H7 (cell line): ENCODE results near the gene PRKAG2. TPM values are rescaled to one million over a fixed set of nuclear protein-coding genes. Genes with fewer than 3 reads are reported as not detected.
"Not testable (repeated sequence)": the region's sequence is repeated elsewhere in the genome, so short reads cannot be mapped to it uniquely, and the experiment has no call there.

Experiments
- DNase-seq: peaks from one replicate; pipeline ENCODE4 v3.0.0; 2012
- H3K27me3 ChIP-seq: 2 replicates; pipeline ENCODE4 v1.6.0; 2011; ENCODE audit warnings: mild to moderate bottlenecking, low read length; ENCODE audit not compliant: control insufficient read depth, insufficient read depth
- H3K36me3 ChIP-seq: replicated peaks from 2 replicates; pipeline ENCODE4 v1.5.1; 2011; ENCODE audit warnings: low read length; ENCODE audit not compliant: control insufficient read depth, insufficient read depth
- H3K4me3 ChIP-seq: 2 replicates; pipeline ENCODE4 v1.5.1; 2011; ENCODE audit warnings: low read depth, mild to moderate bottlenecking, control low read depth, low read length, moderate library complexity; ENCODE audit not compliant: insufficient read depth
- total RNA-seq: library from RNA; depleted of rRNA; stranded (reverse); fragments of >200 nt; shearing (Covaris generic); gene quantifications from 2 replicates; pipeline ENCODE4 v1.2.3, GENCODE V29; 2014

The PRKAG2 gene
- total RNA-seq, 1 experiment from 2014 or later, result 6.0 TPM

DNA sequence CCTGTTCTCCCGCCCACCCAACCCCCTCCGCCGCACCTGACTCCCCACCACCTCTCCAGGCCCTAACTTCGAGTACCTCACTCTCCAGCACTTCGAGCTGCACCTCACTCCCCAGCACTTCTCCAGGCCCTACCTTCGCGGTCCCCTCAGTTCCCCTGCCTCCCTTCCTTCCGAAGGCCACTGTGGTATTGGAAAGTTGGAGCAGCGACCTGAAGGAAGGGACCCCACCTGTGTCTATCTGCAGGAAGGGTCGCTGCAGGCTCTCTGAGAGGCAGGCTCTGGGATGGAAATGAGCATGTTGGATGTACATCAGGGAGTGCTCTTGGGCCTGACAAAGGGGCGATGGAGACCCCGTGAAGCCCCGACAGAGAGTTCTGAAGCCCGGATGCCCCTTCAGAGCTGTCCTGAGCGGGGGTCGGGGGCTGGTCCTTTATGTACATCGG, 122.2 kb downstream of the PRKAG2 start:
- Histone ChIP-seq H3K4me3 (no peak overlapping the region), H3K27me3 (no peaks in the 10 kb centered on the region), H3K36me3 (no peaks in the 10 kb centered on the region)
- DNase-seq, result no peak

DNA sequence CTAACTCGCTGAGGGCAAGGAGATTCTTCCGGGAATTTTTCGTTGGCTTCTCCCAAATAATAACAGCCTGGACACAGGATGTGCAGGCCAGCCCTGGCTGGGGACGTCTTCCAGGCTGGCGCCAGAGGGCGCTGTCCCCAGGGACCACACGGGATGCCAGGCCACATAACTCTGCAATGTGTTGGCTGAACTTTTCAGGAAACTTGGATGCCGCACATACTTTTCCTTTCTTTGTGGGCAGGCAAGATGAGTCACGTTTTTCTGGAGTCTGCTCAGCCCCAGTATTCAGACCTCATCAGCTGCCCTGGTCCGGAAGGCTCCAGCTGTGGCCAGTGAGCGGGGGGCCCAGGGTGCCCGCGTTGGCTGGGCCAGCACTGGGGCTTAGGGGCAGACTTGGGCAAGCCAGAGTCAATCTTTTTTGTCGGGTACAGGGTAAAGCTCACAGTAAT, 122.7 kb downstream of the PRKAG2 start:
- H3K36me3 ChIP-seq, result no peaks in the 10 kb centered on the region
- peak; percentile 96 for DNase-seq
- no peaks in the 10 kb centered on the region for H3K27me3 ChIP-seq
- no peak overlapping the region for H3K4me3 ChIP-seq

DNA sequence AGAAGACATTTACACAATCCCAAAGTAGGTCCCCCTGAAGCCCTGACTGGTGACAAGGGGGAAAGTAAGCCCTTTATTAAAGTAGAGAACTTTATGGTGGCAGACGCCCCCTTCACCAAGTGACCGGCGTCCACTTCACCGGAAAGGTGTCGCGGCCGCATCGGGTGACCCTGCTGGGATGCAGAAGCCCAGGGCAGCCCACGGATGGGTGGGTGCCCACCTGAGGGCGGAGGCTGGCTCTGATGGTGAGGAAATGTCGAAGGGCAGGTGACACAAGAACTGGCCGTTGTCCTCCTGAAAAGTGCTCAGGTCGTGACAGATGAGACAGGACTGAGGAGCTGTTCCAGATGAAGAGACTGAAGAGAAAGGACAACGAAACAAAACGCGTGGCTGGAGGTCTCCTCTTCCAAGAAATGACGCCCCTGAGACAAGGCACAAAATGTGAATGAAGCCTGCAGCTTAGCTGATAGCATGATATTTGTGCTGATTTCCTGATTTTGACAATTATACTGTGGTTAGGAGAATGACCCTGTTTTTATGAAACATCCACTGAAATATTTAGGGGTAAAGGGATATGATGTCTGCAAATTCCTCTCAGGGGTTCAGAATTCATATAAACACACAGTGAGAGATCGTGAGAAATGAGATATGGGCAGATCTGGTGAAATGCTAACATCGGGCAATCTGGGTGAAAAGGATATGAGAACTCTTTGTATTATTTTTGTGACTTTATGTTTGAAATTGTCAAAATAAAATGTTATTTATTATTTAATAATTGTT, 123.9 kb downstream of the PRKAG2 start:
- Histone ChIP-seq H3K4me3 (no peak overlapping the region), H3K27me3 (no peaks in the 10 kb centered on the region), H3K36me3 (no peaks in the 10 kb centered on the region)
- no peak for DNase-seq

DNA sequence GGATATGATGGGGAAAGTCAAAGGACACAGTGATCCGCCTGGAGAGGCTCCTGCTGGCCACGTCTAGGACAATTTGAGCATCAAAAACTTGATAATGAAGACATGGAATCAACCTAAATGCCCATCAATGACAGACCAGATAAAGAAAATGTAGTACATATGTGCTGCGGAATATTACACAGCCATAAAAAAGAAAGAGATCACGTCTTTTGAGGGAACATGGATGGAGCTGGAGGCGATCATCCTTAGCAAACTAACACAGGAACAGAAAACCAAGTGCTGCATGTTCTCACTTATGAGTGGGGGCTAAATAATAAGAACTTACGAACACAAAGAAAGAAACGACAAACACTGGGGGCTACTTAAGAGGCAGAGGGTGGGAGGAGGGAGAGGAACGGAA, 124.9 kb downstream of the PRKAG2 start:
- Histone ChIP-seq H3K4me3 (no peak overlapping the region), H3K36me3 (no peaks in the 10 kb centered on the region), H3K27me3 (no peaks in the 10 kb centered on the region)
- DNase-seq, result no peak

DNA sequence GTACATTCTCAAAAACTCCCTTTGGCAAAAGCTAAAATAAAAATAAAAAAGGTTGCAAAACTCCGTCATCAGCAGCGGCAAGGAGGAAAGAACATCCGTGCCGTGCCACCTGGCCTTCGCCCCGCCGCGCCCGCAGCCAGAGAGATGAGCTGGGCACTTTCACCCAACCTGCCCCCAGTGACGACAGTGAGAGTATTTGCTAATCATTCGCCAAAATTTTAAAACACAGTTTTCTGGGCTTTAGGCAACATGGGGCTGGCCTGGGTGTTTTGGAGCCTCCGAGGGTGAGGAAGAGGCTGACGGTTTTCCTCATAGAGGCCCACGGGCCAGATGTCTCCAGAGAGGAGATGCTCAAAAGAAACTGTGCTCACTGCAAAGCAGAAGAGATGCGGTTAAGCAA, 128.2 kb downstream of the PRKAG2 start:
- Histone ChIP-seq H3K4me3 (no peak overlapping the region), H3K27me3 (no peaks in the 10 kb centered on the region), H3K36me3 (no peaks in the 10 kb centered on the region)
- no peak for DNase-seq

DNA sequence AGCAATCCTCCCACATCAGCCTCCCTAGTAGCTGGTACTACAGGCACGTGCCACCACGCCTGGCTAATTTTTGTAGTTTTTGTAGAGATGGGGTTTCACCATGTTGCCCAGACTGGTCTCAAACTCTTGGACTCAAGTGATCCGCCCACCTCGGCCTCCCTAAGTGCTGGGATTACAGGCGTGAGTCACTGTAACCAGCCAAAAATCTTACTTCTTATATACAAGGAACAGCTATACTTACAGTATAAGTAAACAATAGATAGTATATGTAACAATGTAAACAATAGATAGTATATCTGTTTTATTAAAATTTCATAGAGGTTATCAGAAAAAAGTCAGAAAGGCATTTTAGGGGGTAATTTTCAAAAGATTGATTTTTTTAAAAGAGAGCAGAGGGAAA, 128.9 kb downstream of the PRKAG2 start:
- not testable (repeated sequence) for DNase-seq, H3K4me3 ChIP-seq, H3K27me3 ChIP-seq, H3K36me3 ChIP-seq

DNA sequence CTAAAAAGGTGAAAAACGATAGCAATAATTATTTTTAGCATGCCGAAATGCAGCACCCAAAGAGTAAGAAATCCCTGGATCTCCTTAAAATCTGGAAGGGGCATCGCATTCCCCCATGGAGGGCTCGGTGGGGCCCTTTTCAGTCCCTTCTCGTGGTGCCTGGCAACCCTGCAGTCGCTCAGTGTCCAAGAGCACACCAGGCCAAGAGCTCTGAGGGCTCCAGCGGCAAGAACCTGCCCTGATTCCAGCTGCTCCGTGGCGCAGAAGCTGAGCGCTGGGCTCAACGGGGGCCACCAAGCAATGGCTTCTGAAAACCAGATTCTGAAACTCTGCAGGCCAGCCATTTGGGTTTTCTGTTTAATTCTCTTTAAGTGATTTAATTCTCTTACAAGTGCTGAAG, 131.2 kb downstream of the PRKAG2 start:
- Histone ChIP-seq H3K27me3 (no peaks in the 10 kb centered on the region), H3K4me3 (no peak overlapping the region), H3K36me3 (no peaks in the 10 kb centered on the region)
- peak; percentile 41 for DNase-seq

DNA sequence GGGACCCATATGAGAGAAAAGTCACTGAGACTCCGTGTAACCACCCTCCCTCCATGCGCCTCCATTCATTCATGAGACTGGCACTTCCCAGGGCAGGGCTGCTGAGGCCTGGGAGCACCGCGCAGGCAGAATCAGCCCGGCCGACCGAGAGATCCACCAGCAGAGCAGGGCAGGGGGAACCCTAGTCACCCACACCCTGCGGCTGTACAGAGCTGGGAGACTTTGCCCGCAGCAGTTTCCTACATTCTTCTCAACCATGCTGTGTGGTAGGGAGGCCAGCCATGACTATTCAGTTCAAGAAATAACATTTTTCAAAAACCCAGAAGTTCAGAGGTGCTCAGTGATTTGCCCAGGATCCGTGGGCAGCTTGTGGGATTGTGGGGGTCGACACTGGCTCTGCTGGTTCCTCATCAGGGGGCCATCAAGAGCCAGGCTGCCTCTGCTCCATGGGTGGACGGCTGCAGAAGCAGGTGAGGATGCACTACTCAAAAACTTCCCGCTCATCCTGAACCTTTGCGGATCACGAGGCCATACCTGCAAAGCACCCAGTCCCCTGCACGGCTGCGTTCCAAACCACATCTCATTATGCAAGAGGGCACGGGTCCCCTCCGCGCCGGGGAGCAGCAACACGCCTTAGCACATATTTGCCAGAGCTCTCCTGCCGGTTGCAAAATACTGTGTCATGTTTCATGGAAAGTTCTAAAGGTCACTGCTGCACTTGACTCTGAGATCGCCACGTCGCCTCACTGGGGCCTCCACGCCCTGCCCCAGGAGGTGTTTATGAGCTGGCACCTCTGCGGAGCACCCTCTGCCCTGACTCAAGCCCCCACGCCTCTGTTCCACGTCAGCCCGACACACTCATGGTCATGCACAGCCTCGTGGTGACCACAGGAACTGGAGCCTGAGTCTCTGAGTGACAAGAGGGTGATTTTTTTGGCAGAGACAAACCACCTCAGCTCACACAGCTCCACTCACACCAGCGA, 132.0 kb downstream of the PRKAG2 start:
- peak; percentile 48 for DNase-seq
- no peak overlapping the region for H3K4me3 ChIP-seq
- H3K36me3 ChIP-seq, result no peaks in the 10 kb centered on the region
- H3K27me3 ChIP-seq, result no peaks in the 10 kb centered on the region

DNA sequence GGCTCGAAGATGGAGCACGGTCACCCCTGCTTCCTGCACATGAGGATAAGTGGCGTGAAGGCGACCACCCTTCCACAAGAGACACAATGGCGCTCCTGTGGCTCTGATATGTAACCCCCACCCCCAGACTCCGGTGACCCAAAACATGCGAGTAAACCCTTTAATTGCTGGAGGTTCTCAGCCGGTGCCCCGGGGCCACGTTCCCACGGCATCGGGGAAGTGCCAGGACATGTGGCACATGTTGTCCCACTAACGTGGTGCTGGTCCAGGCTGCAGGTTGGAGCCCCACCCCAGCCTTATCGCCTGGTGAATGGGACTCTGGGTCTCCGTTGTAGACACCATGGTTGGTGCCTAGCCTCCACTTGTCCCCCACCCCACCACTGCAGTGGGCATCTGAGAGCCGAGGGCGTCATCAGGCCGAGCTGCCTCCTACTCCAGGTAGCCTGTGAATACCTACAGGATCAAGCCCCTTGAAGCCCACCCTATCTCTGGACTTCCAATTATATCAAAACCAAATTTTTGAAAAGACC, 132.8 kb downstream of the PRKAG2 start:
- no peak for DNase-seq
- Histone ChIP-seq H3K36me3 (no peaks in the 10 kb centered on the region), H3K4me3 (no peak overlapping the region), H3K27me3 (no peaks in the 10 kb centered on the region)

DNA sequence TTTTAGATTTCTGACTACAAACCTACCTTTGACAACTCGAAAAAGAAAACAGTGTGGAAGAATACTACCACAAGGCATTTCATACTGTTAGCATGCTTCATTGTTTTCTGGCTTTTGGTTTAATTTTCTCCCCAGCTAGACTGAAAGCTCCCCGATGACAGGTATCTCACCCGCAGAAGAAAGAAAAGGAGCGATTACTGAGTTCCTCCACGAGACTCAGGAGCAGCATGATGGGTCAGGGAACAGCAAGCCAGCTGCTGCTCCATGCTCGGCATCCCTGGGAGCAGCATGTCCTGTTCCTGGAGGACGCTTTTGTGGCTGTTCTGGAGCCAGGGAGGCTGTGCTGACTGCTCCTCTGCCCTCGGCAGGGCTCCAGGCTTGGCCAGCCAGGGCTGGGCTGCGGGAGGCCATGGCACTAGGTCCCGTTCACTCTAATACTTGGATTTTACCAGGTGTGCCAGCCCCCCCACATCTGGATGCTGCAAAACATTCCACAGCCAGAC, 133.4 kb downstream of the PRKAG2 start:
- no peaks in the 10 kb centered on the region for H3K36me3 ChIP-seq
- no peak overlapping the region for H3K4me3 ChIP-seq
- H3K27me3 ChIP-seq, result no peaks in the 10 kb centered on the region
- peak; percentile 40 for DNase-seq

DNA sequence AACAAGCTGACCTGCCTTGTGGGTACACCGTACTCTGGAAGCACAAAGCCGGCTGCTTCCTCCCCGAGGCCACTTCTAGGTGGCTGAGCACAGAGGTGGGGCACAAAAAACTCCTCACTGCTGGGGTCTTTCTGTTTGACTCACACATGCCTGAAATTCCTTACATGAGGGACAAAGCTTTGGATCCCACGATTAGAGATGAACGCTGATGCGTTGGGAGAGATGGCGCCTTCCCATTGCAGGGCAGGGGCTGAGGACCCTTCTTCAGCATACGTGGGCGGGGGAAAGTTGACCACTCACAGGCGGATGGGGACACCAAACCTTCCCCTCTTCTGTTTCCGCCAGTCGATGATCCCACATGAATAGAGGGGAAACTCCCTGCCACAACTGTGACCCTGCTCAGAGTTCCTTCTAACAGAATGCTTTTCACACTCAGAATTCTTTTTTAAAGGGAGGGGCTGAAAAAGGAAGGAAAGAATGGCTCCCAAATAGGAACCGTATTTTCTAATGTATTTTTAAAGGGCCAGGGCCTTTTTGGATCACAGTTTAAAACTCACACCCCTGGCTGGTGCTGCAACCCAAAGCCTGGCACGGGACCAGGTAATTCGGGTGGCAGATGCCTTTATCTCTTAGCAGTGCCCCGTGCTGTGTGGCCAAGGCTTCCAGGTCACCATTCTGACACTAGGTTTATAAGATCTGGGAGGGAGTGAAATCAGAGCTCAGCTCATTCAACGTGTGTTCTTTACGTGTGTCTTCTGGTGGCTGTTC, 134.0 kb downstream of the PRKAG2 start:
- Histone ChIP-seq H3K4me3 (no peak overlapping the region), H3K27me3 (no peaks in the 10 kb centered on the region), H3K36me3 (no peaks in the 10 kb centered on the region)
- peak; percentile 31 for DNase-seq

DNA sequence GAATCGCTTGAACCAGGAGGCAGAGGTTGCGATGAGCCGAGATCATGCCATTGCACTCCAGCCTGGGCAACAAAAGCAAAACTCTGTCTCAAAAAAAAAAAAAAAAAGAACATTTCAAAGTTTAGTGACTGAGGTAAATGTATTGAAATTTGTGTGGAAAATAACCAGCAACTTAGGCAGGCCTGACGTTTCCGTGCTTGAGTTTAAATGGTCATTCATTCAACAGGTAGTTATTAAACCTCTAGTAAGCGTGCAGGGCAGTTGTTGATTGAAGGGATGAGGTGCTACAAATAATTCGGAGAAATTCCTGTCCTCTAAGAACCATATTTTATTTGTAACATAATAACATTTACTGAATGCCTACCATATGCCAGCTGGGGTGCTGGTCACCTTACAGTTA, 135.3 kb downstream of the PRKAG2 start:
- DNase-seq, result no peak
- H3K27me3 ChIP-seq, result no peaks in the 10 kb centered on the region
- no peaks in the 10 kb centered on the region for H3K36me3 ChIP-seq
- no peak overlapping the region for H3K4me3 ChIP-seq

DNA sequence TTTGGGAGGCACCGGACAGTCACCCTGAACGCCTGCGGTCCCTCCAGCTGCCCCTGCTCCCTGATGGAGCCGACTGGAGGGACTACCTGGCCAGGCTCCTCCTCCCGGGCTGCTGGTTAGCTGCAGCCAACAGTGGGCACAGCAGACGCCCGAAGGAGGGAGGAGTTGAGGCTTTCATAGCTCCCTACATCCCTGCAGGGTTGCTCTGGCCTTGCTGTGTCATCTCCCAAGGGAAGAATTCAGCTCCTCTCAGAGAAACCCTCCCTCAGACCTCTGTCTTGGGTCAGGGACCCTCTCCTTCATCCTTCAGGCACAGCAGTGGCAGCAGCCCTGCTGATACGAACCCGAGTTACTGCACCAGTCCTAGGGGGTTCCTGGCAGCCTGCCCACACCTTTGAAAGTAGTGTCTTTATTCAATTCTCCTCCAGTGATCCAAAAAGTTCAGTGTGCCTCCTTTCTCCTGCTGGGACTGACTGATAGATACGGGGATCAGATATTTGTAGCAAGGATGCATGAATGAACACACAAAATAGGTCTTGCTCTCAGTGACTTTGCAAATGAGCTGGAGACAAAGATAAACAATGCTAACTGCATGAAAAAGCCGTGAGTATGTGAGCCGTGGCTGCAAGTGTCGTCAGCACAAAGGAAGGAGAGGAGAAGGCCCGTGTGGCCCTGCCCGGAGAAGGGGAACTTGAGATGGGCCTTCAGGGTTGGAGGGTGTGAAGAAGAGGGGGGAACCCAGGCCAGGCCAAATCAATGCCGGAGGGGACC, 136.6 kb downstream of the PRKAG2 start:
- H3K27me3 ChIP-seq, result no peaks in the 10 kb centered on the region
- no peak overlapping the region for H3K4me3 ChIP-seq
- H3K36me3 ChIP-seq, result no peaks in the 10 kb centered on the region
- DNase-seq, result no peak
